GM12891 (cell line): ENCODE results near the gene KRT80.

ENCODE experiments used
- PAX5 ChIP-seq: IDR thresholded peaks from 2 replicates; pipeline ENCODE4 v1.6.1; 2011; ENCODE audit warnings: low read length, moderate library complexity, mild to moderate bottlenecking; ENCODE audit not compliant: insufficient read depth, severe bottlenecking
- POLR2A ChIP-seq: IDR thresholded peaks from 2 replicates; pipeline ENCODE4 v1.6.1; 2011; ENCODE audit warnings: low read depth, low read length, control low read depth
- POLR2AphosphoS5 ChIP-seq: IDR thresholded peaks from 2 replicates; pipeline ENCODE4 v1.6.1; 2011; ENCODE audit warnings: low read depth, low read length, control low read depth
- SPI1 ChIP-seq: IDR thresholded peaks from 2 replicates; pipeline ENCODE4 v1.6.1; 2011; ENCODE audit warnings: low read depth, low read length, control low read depth
- TAF1 ChIP-seq: IDR thresholded peaks from 2 replicates; pipeline ENCODE4 v1.6.1; 2011; ENCODE audit warnings: low read depth, low read length, control low read depth

DNA sequence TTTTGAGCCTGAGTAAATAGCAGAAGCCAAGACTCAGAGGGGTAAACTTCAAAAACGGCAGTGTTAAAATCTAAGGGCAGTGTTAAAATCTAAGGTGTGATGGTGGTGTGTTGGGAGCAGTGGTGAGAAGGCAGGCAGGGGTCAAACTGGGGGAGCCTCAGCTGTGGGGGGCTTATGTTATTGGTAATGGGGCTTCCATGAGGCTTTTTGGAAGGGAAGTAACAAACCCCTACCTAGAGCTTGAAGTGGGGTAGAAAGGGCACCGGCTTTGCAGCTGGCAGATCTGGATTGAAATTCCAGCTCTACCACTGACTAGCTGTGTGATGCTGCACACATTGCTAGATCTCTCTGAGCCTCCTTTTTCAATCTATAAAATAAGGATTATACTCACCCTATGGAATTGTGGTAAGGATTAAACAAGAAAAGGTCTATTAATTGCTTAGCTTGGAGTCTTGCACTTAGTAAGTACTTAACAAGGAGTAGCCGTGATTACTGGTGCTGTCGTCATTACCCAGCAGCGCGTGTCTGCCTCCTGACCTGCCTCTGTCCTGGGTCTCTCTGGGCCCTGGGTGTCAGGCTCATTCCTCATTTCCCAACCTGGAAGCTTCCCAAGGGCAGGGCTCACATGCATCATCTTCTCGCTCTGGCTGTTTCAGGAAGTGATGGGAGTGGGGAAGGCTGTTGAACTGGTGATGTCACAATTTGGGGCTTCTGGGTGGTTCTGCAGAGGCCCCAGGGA, 18.5 kb upstream of the KRT80 start:
- no peak for TF ChIP-seq POLR2A
- no peak for TF ChIP-seq POLR2AphosphoS5
- TF ChIP-seq SPI1 = no peak
- TF ChIP-seq TAF1 = no peak
- no peak for TF ChIP-seq PAX5
